Measurements from ENCODE around the gene USP33. TPM values are rescaled to one million over a fixed set of nuclear protein-coding genes. Genes with fewer than 3 reads are reported as not detected.
"Not testable (repeated sequence)": the region's sequence is repeated elsewhere in the genome, so short reads cannot be mapped to it uniquely, and the experiment has no call there.

The USP33 gene
- 10 to 100 TPM; 54.7 to 55.0 TPM for total RNA-seq

DNA sequence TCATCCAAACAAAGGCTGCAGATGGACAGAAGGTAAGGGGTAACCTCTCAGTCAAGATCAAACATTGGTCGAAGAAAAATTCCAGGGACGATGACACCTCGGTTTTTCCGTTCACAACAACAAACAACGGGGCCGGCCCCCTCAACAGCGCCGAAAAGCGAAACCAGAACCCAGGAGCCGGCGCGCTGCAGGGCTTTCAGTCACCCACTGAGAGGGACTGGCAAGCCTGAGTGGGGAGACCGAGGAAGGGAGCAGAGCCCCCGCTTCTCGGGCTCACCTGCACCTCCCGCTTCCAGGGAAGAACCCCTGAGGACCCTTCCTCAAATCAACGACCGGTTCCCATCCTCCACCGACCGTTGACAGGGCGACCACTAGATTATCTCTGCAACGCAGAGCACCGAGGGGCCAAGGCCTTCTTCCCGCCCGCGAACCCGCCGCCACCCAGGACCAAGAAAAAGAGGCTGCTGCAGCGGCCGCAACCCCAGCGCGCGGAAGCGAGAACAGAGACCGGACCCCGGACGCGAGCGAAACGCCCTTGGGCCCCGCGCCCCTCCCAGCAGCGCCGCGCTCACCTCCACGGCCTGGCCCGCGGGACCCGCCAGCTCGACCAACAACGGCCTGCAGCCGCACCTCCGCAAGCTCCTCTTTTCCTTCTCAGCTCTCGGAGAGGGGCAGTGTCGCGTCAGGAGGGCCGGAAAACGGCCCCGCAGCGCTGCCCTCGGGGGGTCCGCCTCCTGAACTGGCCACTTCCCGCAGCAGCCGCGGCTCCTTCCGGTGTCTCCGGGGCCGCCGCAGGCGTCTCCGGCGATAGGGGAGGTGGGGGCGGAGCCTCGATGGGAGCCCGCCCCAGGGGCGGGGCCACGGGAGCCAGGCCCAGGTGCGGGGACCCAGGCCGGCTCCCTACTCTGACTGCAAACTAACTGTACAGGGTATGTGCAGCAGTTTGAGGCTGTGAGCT is at the start of gene USP33:
TSS of gene USP33 (minus strand) at position 782 of the 958 bp plus-strand sequence. CDS start 18,155 bp downstream, outside the sequence.
- Mint-ChIP-seq H3K27ac (peak within 1 kb of the TSS; percentile 80 to 94), H3K4me1 (ENCODE audit: low read depth in 2 of 2) (peaks cover 27 to 38% of the 10 kb centered on the region in 2 donors), H3K36me3 (no peaks in the 10 kb centered on the region), H3K27me3 (peaks cover 0 to 3% of the 10 kb centered on the region in 2 donors), H3K9me3 (no peaks in the 10 kb centered on the region), H3K4me3 (peak within 1 kb of the TSS; percentile 94)
- DNase-seq (ENCODE audit: low spot score) = peak; percentile 96
- ATAC-seq = peak; percentile 99

DNA sequence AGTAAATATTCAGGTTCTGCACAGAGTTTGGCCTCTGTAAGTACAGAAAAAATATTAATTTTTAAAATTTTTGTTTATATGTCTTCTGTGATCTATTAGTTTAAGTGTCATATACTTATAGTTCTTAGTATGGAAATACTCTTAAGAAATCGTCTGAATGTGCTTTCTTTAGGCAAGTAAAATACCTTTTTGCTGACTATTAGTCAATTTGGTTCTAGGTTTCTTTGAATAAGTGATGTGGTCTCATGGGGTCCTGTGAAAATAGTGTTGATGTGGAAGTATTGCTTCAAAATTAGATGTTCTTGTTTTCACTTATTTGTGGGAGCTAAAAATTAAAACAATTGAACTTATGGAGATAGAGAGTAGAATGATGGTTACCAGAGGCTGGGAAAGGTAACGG is 43.7 kb upstream of the USP33 start:
- Mint-ChIP-seq H3K9me3 (no peaks in the 10 kb centered on the region), H3K27ac (no peak overlapping the region), H3K36me3 (peaks cover 5% of the 10 kb centered on the region), H3K4me3 (no peak overlapping the region), H3K4me1 (ENCODE audit: low read depth in 2 of 2) (no peaks in the 10 kb centered on the region), H3K27me3 (no peaks in the 10 kb centered on the region)
- ATAC-seq (no peak), DNase-seq (ENCODE audit: low spot score) (no peak)

DNA sequence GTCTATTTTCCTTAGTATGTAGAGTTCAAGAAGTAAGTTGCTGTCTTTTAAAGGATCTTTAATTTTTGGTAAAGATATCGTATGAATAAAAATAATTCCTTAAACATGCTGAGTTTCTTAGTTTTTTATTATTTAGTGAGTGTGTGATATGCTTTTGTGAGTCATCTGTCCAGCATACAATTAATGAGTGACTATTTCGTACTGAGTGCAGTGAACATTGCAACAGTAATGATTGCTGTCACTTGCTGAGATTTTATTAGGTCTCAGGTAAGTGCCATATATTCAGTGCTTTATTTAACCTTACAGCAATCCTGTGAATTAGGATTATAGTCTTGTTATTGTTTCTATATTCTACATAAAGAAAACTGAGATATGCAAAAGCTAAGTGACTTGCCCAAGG is 42.4 kb upstream of the USP33 start:
- ATAC-seq (no peak), DNase-seq (ENCODE audit: low spot score) (no peak)
- peaks cover 5% of the 10 kb centered on the region for H3K36me3 Mint-ChIP-seq
- no peaks in the 10 kb centered on the region for H3K9me3 Mint-ChIP-seq
- H3K4me1 Mint-ChIP-seq (ENCODE audit: low read depth in 2 of 2) = peaks cover 1 to 3% of the 10 kb centered on the region in 2 donors
- no peaks in the 10 kb centered on the region for H3K27me3 Mint-ChIP-seq
- H3K27ac Mint-ChIP-seq = no peak overlapping the region
- no peak overlapping the region for H3K4me3 Mint-ChIP-seq

DNA sequence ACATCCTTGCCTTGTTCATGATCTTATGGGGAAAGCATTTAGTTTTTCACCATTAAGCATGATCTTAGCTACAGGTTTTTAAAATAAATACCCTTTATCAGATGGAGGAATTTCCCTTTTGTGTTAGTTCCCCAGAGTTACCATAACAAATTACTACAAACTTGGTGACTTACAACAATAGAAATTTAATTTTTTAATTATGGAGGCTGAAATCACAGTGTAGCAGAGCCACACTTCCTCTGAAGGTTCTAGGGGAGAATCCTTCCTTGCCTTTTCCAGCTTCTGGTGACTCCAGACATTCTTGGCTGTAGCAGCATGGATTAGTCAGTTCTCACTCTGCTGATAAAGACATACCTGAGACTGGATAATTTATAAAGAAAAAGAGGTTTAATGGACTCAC is 38.3 kb upstream of the USP33 start:
- H3K36me3 Mint-ChIP-seq = peaks cover 5% of the 10 kb centered on the region

DNA sequence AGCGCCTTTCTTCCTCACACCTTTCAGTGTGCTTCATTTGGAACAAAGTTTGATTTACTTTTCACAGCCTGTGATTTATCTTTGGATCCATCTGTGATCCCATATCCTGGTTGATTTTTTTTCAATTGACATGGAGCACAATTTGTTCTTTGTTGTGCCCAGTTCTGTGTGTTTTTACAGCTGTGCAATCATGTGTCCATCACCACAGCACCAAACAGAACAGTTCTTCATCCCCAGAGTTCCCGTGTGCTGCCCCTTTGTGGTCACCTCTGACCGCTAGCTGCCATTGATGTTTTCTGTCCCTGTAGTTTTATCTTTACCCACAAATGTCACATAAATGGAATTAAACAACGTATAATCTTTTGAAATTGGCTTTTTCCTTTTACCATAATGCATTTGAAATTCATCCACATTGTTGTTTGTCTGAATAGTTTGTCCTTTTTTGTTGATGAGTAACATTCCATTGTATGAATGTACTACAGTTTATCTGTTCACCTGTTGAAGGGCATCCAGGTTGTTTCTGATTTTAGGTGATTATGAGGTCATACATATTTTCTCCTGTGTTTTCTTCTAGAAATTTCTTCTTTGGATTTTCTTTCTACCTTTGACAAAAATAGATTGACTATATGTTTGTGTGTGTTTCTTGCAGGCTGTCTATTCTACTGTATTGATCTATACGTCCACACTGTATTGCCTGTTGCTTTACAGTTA is 37.2 kb upstream of the USP33 start:
- Mint-ChIP-seq H3K27ac (no peak overlapping the region), H3K27me3 (no peaks in the 10 kb centered on the region), H3K9me3 (no peaks in the 10 kb centered on the region), H3K4me3 (no peak overlapping the region), H3K36me3 (peaks cover 5% of the 10 kb centered on the region), H3K4me1 (ENCODE audit: low read depth in 2 of 2) (peaks cover 8 to 10% of the 10 kb centered on the region in 2 donors)
- DNase-seq (ENCODE audit: low spot score) (no peak), ATAC-seq (no peak)

More for the DNA sequence above, 38.3 kb upstream of the USP33 start:
- no peak overlapping the region for H3K4me3 Mint-ChIP-seq
- no peaks in the 10 kb centered on the region for H3K27me3 Mint-ChIP-seq
- ATAC-seq (no peak), DNase-seq (ENCODE audit: low spot score) (no peak)
- peaks cover 6 to 8% of the 10 kb centered on the region in 2 donors for H3K4me1 Mint-ChIP-seq (ENCODE audit: low read depth in 2 of 2)
- no peak overlapping the region for H3K27ac Mint-ChIP-seq
- H3K9me3 Mint-ChIP-seq = no peaks in the 10 kb centered on the region

DNA sequence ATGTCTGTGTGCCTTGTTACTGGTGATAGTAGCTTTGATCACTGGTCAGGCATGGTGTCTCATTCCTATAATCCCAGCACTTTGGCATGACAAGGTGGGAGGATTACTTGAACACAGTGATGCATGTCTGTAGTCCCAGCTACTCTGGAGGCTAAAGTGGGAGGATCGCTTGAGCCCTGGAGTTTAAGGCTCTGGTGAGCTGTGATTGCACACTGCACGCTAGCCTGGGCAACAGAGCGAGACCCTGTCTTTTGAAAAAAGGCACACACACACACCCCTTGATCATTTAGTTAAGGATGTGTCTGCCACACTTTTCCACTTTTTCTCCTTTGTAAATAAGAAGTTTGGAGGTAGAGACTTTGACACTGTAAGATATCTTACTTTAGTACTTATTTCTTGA is 34.9 kb upstream of the USP33 start:
- Mint-ChIP-seq H3K4me3 (no peak overlapping the region), H3K9me3 (no peaks in the 10 kb centered on the region), H3K4me1 (ENCODE audit: low read depth in 2 of 2) (peaks cover 8 to 13% of the 10 kb centered on the region in 2 donors), H3K36me3 (peaks cover 5% of the 10 kb centered on the region), H3K27me3 (no peaks in the 10 kb centered on the region), H3K27ac (no peak overlapping the region)
- ATAC-seq (no peak), DNase-seq (ENCODE audit: low spot score) (no peak)

DNA sequence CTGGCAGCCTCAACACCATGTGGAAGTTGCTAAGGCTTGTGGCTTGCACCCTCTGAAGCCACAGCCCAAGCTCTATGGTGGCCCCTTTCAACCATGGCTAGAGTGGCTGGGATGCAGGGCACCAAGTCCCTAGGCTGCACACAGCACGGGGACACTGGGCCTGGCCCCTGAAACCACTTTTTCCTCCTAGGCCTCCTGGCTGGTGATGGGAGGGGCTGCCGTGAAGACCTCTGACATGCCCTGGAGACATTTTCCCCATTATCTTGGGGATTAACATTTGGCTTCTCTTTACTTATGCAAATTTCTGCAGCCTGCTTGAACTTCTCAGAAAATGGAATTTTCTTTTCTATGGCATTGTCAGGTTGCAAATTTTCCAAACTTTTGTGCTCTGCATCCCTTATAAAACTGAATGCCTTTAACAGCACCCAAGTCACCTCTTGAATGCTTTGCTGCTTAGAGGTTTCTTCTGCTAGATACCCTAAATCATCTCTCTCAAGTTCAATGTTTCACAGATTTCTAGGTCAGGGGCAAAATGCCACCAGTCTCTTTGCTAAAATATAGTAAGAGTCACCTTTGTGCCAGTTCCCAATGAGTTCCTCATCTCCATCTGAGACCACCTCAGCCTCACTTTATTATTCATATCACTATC is 26.6 kb upstream of the USP33 start:
- ATAC-seq = not testable (repeated sequence)

DNA sequence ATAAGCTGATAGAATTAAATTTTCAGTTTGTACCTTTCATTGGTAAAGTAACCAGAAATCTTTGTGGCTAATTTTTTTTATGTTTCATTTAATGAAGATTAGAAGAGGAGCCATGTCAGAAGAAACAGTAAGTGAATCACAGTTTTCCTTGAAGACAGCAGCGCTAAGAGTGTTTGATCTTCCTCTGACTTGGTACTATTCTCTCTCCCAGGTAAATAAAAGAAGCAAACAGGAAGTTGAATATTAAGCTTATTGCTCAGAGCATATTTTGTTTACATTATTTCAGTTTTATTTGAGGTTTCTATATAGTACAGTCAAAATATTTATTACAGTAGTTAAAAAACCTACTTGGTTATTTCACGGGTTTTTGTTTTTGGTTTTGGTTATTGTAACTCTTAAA is 23.5 kb upstream of the USP33 start:
- peaks cover 19 to 33% of the 10 kb centered on the region in 2 donors for H3K4me1 Mint-ChIP-seq (ENCODE audit: low read depth in 2 of 2)
- no peak overlapping the region for H3K4me3 Mint-ChIP-seq
- ATAC-seq (no peak), DNase-seq (ENCODE audit: low spot score) (no peak)
- H3K9me3 Mint-ChIP-seq = peaks cover 5% of the 10 kb centered on the region
- no peaks in the 10 kb centered on the region for H3K27me3 Mint-ChIP-seq
- peaks cover 23% of the 10 kb centered on the region for H3K36me3 Mint-ChIP-seq
- H3K27ac Mint-ChIP-seq = no peak overlapping the region

More for the DNA sequence above, 26.6 kb upstream of the USP33 start:
- H3K27me3 Mint-ChIP-seq; H3K9me3 Mint-ChIP-seq; DNase-seq (ENCODE audit: low spot score); H3K4me3 Mint-ChIP-seq; H3K27ac Mint-ChIP-seq: not testable (repeated sequence)
- H3K4me1 Mint-ChIP-seq (ENCODE audit: low read depth in 2 of 2) = peaks cover 12 to 15% of the 10 kb centered on the region in 2 donors
- H3K36me3 Mint-ChIP-seq = peaks cover 30% of the 10 kb centered on the region

DNA sequence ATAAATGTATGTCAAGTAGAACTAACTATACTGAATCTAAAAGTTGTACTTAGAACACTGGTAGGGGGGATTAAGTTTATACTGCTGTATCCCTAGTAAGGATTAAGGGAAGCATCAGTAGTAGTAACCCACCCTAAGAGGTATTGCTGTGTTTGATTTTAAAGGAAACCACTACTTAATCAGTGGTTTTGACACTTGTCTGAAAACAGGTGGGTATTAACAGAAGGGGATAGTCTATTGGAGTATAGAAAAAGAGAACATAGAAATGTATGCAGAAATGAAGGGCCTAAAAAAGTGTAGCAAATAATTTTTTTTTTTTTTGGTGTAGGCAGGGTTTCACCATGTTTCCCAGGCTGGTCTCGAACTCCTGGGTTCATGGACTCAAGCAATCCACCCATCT is 22.0 kb upstream of the USP33 start:
- no peaks in the 10 kb centered on the region for H3K27me3 Mint-ChIP-seq
- ATAC-seq (no peak), DNase-seq (ENCODE audit: low spot score) (no peak)
- no peak overlapping the region for H3K27ac Mint-ChIP-seq
- peaks cover 18 to 33% of the 10 kb centered on the region in 2 donors for H3K4me1 Mint-ChIP-seq (ENCODE audit: low read depth in 2 of 2)
- H3K4me3 Mint-ChIP-seq = peak overlapping the region; percentile 48
- peaks cover 3% of the 10 kb centered on the region for H3K9me3 Mint-ChIP-seq
- H3K36me3 Mint-ChIP-seq = peaks cover 19% of the 10 kb centered on the region

DNA sequence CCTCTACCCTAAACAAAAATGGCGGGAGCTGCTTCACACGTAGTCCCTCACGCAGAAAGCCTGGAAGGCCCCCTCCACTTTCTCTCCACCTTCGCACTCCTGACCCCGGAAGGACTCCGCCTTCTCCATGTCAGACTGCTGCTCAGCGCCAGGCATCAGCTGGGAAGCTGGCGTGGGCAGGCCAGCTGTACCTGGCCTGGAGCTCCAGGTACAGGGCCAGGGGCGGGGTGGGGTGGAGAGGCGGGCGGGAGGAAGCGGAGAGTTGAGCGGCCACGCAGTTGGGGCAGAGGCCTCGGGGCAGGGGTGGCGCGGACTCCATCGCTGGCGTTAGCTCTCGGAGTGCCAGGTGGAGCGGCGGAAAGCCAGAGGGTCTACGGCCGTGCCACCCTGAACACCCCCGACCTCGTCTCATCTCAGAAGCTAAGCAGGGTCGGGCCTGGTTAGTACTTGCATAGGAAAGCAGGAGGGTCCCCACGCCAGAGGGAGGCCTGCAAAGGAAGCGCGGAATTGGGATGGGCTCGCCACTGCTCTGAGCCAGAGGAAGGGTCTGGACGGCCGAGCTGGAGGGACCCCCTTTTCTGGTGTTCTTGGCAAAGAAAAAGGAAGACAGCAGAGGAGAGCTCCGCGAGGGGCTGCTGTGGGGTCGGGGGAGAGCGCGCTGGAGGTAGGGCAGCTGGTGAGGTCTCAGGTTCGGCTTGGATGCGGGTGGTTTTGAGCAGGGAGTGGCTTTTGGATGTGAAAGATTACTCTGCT is 20.1 kb upstream of the USP33 start, which contains the start of gene MIGA1:
TSS of gene MIGA1 (plus strand) at position 121 of the 753 bp plus-strand sequence. CDS start 3,604 bp downstream, outside the sequence.
- ATAC-seq (peak; percentile 95 to 97), DNase-seq (ENCODE audit: low spot score) (peak; percentile 89)
- peaks cover 16 to 33% of the 10 kb centered on the region in 2 donors for H3K4me1 Mint-ChIP-seq (ENCODE audit: low read depth in 2 of 2)
- no peaks in the 10 kb centered on the region for H3K9me3 Mint-ChIP-seq
- H3K36me3 Mint-ChIP-seq = peaks cover 10% of the 10 kb centered on the region
- H3K27ac Mint-ChIP-seq = peak within 1 kb of the TSS; percentile 78 to 83
- peak within 1 kb of the TSS; percentile 99 for H3K4me3 Mint-ChIP-seq
- no peaks in the 10 kb centered on the region for H3K27me3 Mint-ChIP-seq

DNA sequence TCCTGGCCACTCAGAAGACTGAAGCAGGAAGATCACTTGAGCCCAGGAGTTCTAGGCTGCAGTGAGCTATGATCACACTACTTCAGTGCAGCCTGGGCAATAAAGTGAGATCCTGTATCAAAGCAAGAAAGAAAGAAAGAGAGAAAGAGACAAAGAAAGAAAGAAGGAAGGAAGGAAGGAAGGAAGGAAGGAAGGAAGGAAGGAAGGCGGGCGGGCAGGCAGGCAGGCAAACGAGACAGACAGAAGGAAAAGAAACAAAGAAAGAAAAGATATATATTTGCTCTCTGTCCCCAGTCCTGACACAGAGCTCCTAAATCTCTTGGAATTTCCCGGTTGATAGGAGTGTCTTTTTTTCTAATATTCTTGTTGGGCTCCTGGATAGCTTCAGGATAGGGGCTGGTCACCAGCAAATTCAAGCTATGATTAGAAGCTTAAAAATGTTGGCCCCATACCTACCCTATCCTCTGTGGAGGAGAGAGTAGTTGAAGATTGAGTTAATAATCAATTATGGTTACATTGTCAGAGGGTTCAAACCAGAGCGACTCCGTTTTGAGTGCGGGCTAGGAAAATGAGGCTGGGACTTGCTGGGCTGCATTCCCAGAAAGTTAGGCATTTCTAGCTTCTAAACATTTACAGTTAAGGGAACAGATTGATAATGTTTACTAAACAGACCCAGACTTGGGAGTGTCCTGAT is 16.5 kb upstream of the USP33 start:
- H3K27ac Mint-ChIP-seq = no peak overlapping the region
- H3K4me1 Mint-ChIP-seq (ENCODE audit: low read depth in 2 of 2) = peaks cover 12 to 20% of the 10 kb centered on the region in 2 donors
- H3K36me3 Mint-ChIP-seq = no peaks in the 10 kb centered on the region
- no peaks in the 10 kb centered on the region for H3K27me3 Mint-ChIP-seq
- no peak overlapping the region for H3K4me3 Mint-ChIP-seq
- ATAC-seq (no peak), DNase-seq (ENCODE audit: low spot score) (no peak)
- no peaks in the 10 kb centered on the region for H3K9me3 Mint-ChIP-seq

DNA sequence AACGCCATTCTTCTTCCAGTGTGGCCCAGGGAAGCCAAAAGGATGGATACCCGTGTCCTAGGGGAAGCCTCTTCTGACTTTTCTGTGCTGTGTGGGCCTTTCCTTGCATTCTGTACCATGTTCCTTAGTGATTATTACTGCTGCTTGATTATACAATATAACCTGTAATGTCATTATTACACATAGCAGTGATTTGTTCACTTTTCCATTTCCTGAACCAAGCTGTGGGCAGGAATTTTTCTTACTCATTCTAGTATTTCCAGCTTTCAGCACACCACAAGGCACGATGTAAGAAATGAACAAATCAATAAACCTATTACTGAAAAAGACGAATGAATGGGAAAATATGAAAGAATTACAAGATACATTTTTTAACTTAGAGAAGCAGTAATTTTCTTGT is 8.4 kb upstream of the USP33 start:
- Mint-ChIP-seq H3K27ac (no peak overlapping the region), H3K4me1 (ENCODE audit: low read depth in 2 of 2) (no peaks in the 10 kb centered on the region), H3K36me3 (no peaks in the 10 kb centered on the region), H3K27me3 (peaks cover 0 to 4% of the 10 kb centered on the region in 2 donors), H3K9me3 (no peaks in the 10 kb centered on the region), H3K4me3 (no peak overlapping the region)
- ATAC-seq (no peak), DNase-seq (ENCODE audit: low spot score) (no peak)
